ENCODE data around the gene KCNQ1. TPM values are rescaled to one million over a fixed set of nuclear protein-coding genes. Genes with fewer than 3 reads are reported as not detected.

The KCNQ1 gene
- polyA plus RNA-seq, 1 of the 3 experiments (the other 2 are of a cell fraction): 0.05 TPM

- Histone ChIP-seq H2AFZ (ENCODE audit: low read depth) (no peak overlapping the region), H3K79me2 (ENCODE audit: insufficient read depth) (no peaks in the 10 kb centered on the region), H3K27me3 (ENCODE audit: insufficient read depth) (no peaks in the 10 kb centered on the region), H3K27ac (ENCODE audit: low read depth in 2 of 2, low read length in 1 of 2) (no peak overlapping the region), H3K36me3 (replicated peaks in 1 of 2; ENCODE audit: control insufficient read depth in 1 of 2, insufficient read depth in 2 of 2, low read length in 1 of 2) (no peaks in the 10 kb centered on the region), H3K4me1 (ENCODE audit: control insufficient read depth in 1 of 2, insufficient read depth in 2 of 2, low read depth in 1 of 2, low read length in 1 of 2) (peaks cover 0 to 58% of the 10 kb centered on the region in 2 experiments; a peak in 1 of 4 replicates), H3K4me2 (no peak overlapping the region), H3K9ac (no peak overlapping the region), H3K9me2 (no peaks in the 10 kb centered on the region), H3F3A (replicated peaks; ENCODE audit: insufficient read depth) (no peaks in the 10 kb centered on the region), H3K9me3 (no peaks in the 10 kb centered on the region), H4K20me1 (ENCODE audit: insufficient read depth) (no peaks in the 10 kb centered on the region), H3K4me3 (ENCODE audit: low read depth in 2 of 2, low read length in 1 of 2) (no peak overlapping the region)
- TF ChIP-seq TAF1 (IDR thresholded peaks at IDR 0.05; ENCODE audit: borderline replicate concordance, low read depth, low read length): no peak
- TF ChIP-seq TEAD4 (IDR thresholded peaks at IDR 0.05; ENCODE audit: borderline replicate concordance, insufficient read depth): no peak
- no peak for TF ChIP-seq GABPA (IDR thresholded peaks at IDR 0.05; ENCODE audit: low read depth)
- no peak for TF ChIP-seq FOXM1 (IDR thresholded peaks at IDR 0.05; ENCODE audit: low read depth)
- TF ChIP-seq YY1 (IDR thresholded peaks at IDR 0.05; ENCODE audit: low read depth): no peak
- no peak for TF ChIP-seq EZH2phosphoT487 (IDR thresholded peaks at IDR 0.05; ENCODE audit: borderline replicate concordance, low read depth)
- TF ChIP-seq MXI1 (IDR thresholded peaks at IDR 0.05; ENCODE audit: low read depth, low read length): no peak
- no peak for TF ChIP-seq RCOR1 (IDR thresholded peaks at IDR 0.05; ENCODE audit: low read length)
- 82% methylated on average over 5 of the region's 18 CpGs for WGBS (ENCODE audit: low lambda C conversion rate)
- DNase-seq: peak; percentile 12
- ChIA-PET CTCF (no interaction called here), POLR2A (no interaction called here)
These were observed 140.2 kb downstream of the KCNQ1 start for GRCh38 chr11:2584812-2585565.

DNA sequence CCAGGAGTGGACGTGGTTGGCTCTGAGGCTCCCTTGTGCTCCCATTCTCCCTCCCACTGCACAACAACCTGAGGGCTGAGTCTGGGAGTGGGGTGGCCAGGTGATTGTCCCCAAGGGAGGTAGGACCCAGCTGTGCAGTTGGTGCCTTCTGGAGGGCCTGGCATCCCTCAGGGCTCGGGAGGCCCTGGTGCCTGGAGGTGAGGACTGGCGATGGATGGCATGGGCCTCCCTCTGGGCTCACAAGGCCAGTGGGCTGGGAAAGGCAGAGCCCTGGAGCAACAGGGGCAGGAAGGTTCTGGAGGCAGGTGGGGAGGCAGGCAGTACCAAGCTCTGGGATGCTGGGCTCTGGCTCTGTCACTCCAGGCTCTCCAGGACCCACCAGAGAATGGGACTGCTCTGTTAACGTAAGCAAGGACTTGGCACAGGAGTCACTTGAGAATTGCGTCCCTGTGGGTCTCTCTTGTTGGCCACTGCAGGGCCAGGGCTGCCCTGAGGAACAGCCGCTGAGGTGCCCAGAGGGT lies 140.8 kb downstream of the KCNQ1 start:
- DNase-seq: peak; percentile 19
- Histone ChIP-seq H4K20me1 (ENCODE audit: insufficient read depth) (no peaks in the 10 kb centered on the region), H3K27ac (ENCODE audit: low read depth in 2 of 2, low read length in 1 of 2) (no peak overlapping the region), H3K36me3 (replicated peaks in 1 of 2; ENCODE audit: control insufficient read depth in 1 of 2, insufficient read depth in 2 of 2, low read length in 1 of 2) (no peaks in the 10 kb centered on the region), H3K9ac (no peak overlapping the region), H3K9me3 (no peaks in the 10 kb centered on the region), H3K4me2 (no peak overlapping the region), H3K9me2 (no peaks in the 10 kb centered on the region), H3K79me2 (ENCODE audit: insufficient read depth) (no peaks in the 10 kb centered on the region), H3F3A (replicated peaks; ENCODE audit: insufficient read depth) (no peaks in the 10 kb centered on the region), H3K4me1 (ENCODE audit: control insufficient read depth in 1 of 2, insufficient read depth in 2 of 2, low read depth in 1 of 2, low read length in 1 of 2) (peaks cover 0 to 53% of the 10 kb centered on the region in 2 experiments; a peak in 1 of 4 replicates), H3K4me3 (ENCODE audit: low read depth in 2 of 2, low read length in 1 of 2) (no peak overlapping the region), H2AFZ (ENCODE audit: low read depth) (no peak overlapping the region), H3K27me3 (ENCODE audit: insufficient read depth) (no peaks in the 10 kb centered on the region)
- 70% methylated on average over 2 of the region's 6 CpGs for WGBS (ENCODE audit: low lambda C conversion rate)
- TF ChIP-seq MXI1 (IDR thresholded peaks at IDR 0.05; ENCODE audit: low read depth, low read length): no peak
- TF ChIP-seq, protein P1, sequence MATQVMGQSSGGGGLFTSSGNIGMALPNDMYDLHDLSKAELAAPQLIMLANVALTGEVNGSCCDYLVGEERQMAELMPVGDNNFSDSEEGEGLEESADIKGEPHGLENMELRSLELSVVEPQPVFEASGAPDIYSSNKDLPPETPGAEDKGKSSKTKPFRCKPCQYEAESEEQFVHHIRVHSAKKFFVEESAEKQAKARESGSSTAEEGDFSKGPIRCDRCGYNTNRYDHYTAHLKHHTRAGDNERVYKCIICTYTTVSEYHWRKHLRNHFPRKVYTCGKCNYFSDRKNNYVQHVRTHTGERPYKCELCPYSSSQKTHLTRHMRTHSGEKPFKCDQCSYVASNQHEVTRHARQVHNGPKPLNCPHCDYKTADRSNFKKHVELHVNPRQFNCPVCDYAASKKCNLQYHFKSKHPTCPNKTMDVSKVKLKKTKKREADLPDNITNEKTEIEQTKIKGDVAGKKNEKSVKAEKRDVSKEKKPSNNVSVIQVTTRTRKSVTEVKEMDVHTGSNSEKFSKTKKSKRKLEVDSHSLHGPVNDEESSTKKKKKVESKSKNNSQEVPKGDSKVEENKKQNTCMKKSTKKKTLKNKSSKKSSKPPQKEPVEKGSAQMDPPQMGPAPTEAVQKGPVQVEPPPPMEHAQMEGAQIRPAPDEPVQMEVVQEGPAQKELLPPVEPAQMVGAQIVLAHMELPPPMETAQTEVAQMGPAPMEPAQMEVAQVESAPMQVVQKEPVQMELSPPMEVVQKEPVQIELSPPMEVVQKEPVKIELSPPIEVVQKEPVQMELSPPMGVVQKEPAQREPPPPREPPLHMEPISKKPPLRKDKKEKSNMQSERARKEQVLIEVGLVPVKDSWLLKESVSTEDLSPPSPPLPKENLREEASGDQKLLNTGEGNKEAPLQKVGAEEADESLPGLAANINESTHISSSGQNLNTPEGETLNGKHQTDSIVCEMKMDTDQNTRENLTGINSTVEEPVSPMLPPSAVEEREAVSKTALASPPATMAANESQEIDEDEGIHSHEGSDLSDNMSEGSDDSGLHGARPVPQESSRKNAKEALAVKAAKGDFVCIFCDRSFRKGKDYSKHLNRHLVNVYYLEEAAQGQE (IDR thresholded peaks at IDR 0.05; ENCODE audit: low read depth, low read length): no peak
- TF ChIP-seq FOSL2 (IDR thresholded peaks at IDR 0.05; ENCODE audit: borderline replicate concordance, low read depth): no peak
- no peak for TF ChIP-seq GABPA (IDR thresholded peaks at IDR 0.05; ENCODE audit: low read depth)
- TF ChIP-seq, protein P2, sequence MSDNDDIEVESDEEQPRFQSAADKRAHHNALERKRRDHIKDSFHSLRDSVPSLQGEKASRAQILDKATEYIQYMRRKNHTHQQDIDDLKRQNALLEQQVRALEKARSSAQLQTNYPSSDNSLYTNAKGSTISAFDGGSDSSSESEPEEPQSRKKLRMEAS (IDR thresholded peaks at IDR 0.05; ENCODE audit: low read depth): no peak
- TF ChIP-seq TAF1 (IDR thresholded peaks at IDR 0.05; ENCODE audit: borderline replicate concordance, low read depth, low read length): no peak
- TF ChIP-seq, protein P3, sequence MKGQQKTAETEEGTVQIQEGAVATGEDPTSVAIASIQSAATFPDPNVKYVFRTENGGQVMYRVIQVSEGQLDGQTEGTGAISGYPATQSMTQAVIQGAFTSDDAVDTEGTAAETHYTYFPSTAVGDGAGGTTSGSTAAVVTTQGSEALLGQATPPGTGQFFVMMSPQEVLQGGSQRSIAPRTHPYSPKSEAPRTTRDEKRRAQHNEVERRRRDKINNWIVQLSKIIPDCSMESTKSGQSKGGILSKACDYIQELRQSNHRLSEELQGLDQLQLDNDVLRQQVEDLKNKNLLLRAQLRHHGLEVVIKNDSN (IDR thresholded peaks at IDR 0.05; ENCODE audit: borderline replicate concordance, low read depth): no peak
- TF ChIP-seq NFIC (IDR thresholded peaks at IDR 0.05; ENCODE audit: borderline replicate concordance): no peak
- no peak for TF ChIP-seq EP300 (IDR thresholded peaks at IDR 0.05; ENCODE audit: borderline replicate concordance in 1 of 2, low read depth in 1 of 2, low read length in 1 of 2)
- POLR2A ChIA-PET: no interaction called here
- CTCF ChIA-PET: interaction anchor here (1.0 kb wide), 1 partner anchor 302 kb away, joined by 3 read pairs; no protein-coding TSS in a partner anchor

All from SK-N-SH (cell line).